ENCODE results near the gene CYP2C19.
"Not testable (repeated sequence)": the region's sequence is repeated elsewhere in the genome, so short reads cannot be mapped to it uniquely, and the experiment has no call there.

Gene CYP2C19

GRCh38 chr10:94890264-94891022 is 128.0 kb downstream of the CYP2C19 start:
- no peak for DNase-seq

- DNase-seq: not testable (repeated sequence)
Observed at GRCh38 chr10:94898414-94898813, 135.9 kb downstream of the CYP2C19 start.

- no peak for DNase-seq
Observed at GRCh38 chr10:94902080-94902479, 139.6 kb downstream of the CYP2C19 start.

- no peak for DNase-seq
Observed at GRCh38 chr10:94902570-94902969, 140.1 kb downstream of the CYP2C19 start.
